Measurements from ENCODE around the gene WDR62.

WDR62 gene

GRCh38 chr19:36023432-36023831 is 31.3 kb upstream of the WDR62 start:
- H3K36me3 ChIP-seq (ENCODE audit: control insufficient read depth in 2 of 2, insufficient read depth in 2 of 2, low read length in 2 of 2) = peaks cover 30 to 41% of the 10 kb centered on the region in 2 donors
- no peak overlapping the region for H3K4me3 ChIP-seq (ENCODE audit: low read length in 2 of 2)
- H3K4me1 ChIP-seq (ENCODE audit: control insufficient read depth, insufficient read depth, low read length) = no peaks in the 10 kb centered on the region
- no peak overlapping the region for H3K27ac ChIP-seq (ENCODE audit: low read length)
- no peaks in the 10 kb centered on the region for H3K9me3 ChIP-seq (ENCODE audit: control insufficient read depth in 2 of 2, low read length in 2 of 2)
- no peak overlapping the region for H3K9ac ChIP-seq (ENCODE audit: low read length in 2 of 2)
- no peaks in the 10 kb centered on the region for H3K27me3 ChIP-seq (ENCODE audit: control insufficient read depth in 1 of 2, insufficient read depth in 2 of 2, low read length in 2 of 2)

GRCh38 chr19:36025541-36025940 is 29.2 kb upstream of the WDR62 start:
- Histone ChIP-seq H3K4me3 (ENCODE audit: low read length in 2 of 2) (no peak overlapping the region), H3K36me3 (ENCODE audit: control insufficient read depth in 2 of 2, insufficient read depth in 2 of 2, low read length in 2 of 2) (peaks cover 30 to 33% of the 10 kb centered on the region in 2 donors)

GRCh38 chr19:36026091-36026876 is 28.4 kb upstream of the WDR62 start:
- no peak overlapping the region for H3K27ac ChIP-seq (ENCODE audit: low read length)
- H3K36me3 ChIP-seq (ENCODE audit: control insufficient read depth in 2 of 2, insufficient read depth in 2 of 2, low read length in 2 of 2) = peaks cover 30 to 33% of the 10 kb centered on the region in 2 donors
- no peaks in the 10 kb centered on the region for H3K9me3 ChIP-seq (ENCODE audit: control insufficient read depth in 2 of 2, low read length in 2 of 2)
- H3K4me1 ChIP-seq (ENCODE audit: control insufficient read depth, insufficient read depth, low read length) = peaks cover 2% of the 10 kb centered on the region
- H3K27me3 ChIP-seq (ENCODE audit: control insufficient read depth in 1 of 2, insufficient read depth in 2 of 2, low read length in 2 of 2) = no peaks in the 10 kb centered on the region
- no peak overlapping the region for H3K9ac ChIP-seq (ENCODE audit: low read length in 2 of 2)
- H3K4me3 ChIP-seq (ENCODE audit: low read length in 2 of 2) = no peak overlapping the region

More at GRCh38 chr19:36025541-36025940, 29.2 kb upstream of the WDR62 start:
- no peak overlapping the region for H3K9ac ChIP-seq (ENCODE audit: low read length in 2 of 2)
- H3K9me3 ChIP-seq (ENCODE audit: control insufficient read depth in 2 of 2, low read length in 2 of 2) = no peaks in the 10 kb centered on the region
- no peak overlapping the region for H3K27ac ChIP-seq (ENCODE audit: low read length)
- H3K4me1 ChIP-seq (ENCODE audit: control insufficient read depth, insufficient read depth, low read length) = peaks cover 2% of the 10 kb centered on the region
- no peaks in the 10 kb centered on the region for H3K27me3 ChIP-seq (ENCODE audit: control insufficient read depth in 1 of 2, insufficient read depth in 2 of 2, low read length in 2 of 2)

- H3K4me1 ChIP-seq (ENCODE audit: control insufficient read depth, insufficient read depth, low read length) = peaks cover 9% of the 10 kb centered on the region
These were observed 27.0 kb upstream of the WDR62 start for GRCh38 chr19:36027696-36028095.

GRCh38 chr19:36028313-36029041 is 26.2 kb upstream of the WDR62 start:
- H3K9ac ChIP-seq (ENCODE audit: low read length in 2 of 2) = no peak overlapping the region
- H3K27ac ChIP-seq (ENCODE audit: low read length) = peak overlapping the region; percentile 11
- no peak overlapping the region for H3K4me3 ChIP-seq (ENCODE audit: low read length in 2 of 2)
- H3K36me3 ChIP-seq (ENCODE audit: control insufficient read depth in 2 of 2, insufficient read depth in 2 of 2, low read length in 2 of 2) = peaks cover 21 to 27% of the 10 kb centered on the region in 2 donors
- peaks cover 16% of the 10 kb centered on the region for H3K4me1 ChIP-seq (ENCODE audit: control insufficient read depth, insufficient read depth, low read length)
- no peaks in the 10 kb centered on the region for H3K9me3 ChIP-seq (ENCODE audit: control insufficient read depth in 2 of 2, low read length in 2 of 2)
- H3K27me3 ChIP-seq (ENCODE audit: control insufficient read depth in 1 of 2, insufficient read depth in 2 of 2, low read length in 2 of 2) = no peaks in the 10 kb centered on the region

More at GRCh38 chr19:36027696-36028095, 27.0 kb upstream of the WDR62 start:
- H3K27me3 ChIP-seq (ENCODE audit: control insufficient read depth in 1 of 2, insufficient read depth in 2 of 2, low read length in 2 of 2) = no peaks in the 10 kb centered on the region
- peaks cover 26 to 31% of the 10 kb centered on the region in 2 donors for H3K36me3 ChIP-seq (ENCODE audit: control insufficient read depth in 2 of 2, insufficient read depth in 2 of 2, low read length in 2 of 2)
- H3K9ac ChIP-seq (ENCODE audit: low read length in 2 of 2) = no peak overlapping the region
- no peak overlapping the region for H3K27ac ChIP-seq (ENCODE audit: low read length)
- H3K9me3 ChIP-seq (ENCODE audit: control insufficient read depth in 2 of 2, low read length in 2 of 2) = no peaks in the 10 kb centered on the region
- no peak overlapping the region for H3K4me3 ChIP-seq (ENCODE audit: low read length in 2 of 2)

DNA sequence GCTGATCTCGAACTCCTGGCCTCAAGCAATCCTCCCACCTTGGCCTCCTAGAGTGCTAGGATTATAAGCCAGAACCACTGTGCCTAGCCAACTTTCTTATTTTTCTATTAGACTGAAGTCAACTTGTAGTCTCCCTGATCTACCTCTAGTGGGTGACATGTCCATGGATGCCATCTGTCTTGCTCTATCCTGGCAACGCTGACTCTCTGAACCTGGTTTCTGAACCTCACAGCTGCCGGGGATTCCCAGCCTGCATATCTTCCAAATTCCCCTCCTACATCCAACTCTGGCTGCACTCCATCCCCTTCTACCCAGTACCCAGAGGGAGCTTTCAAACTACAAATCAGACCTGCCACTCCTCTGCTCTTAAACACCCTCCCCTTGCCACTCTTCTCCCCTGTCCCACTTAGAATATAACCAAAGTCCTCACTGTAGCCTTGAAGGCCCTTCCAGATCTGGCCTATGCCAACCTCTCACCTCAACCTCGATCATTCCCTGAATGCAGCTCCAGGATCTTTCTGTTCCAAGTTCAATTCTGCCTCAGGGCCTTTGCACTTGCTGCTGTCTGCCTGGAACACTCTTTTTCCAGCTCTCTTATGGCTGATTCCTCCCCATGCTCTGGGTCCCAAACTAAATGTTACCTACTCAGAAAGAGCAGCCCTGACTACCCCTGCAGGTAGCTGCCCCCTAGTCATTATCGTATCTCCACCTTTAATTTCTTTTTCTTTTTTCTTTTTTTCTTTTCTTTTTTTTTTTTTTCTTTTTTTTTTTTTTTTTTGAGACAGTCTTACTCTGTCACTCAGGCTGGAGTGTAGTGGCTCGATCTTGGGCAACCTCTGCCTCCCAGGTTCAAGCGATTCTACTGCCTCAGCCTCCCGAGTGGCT is 24.2 kb upstream of the WDR62 start:
- Histone ChIP-seq H3K9ac (ENCODE audit: low read length in 2 of 2) (no peak overlapping the region), H3K36me3 (ENCODE audit: control insufficient read depth in 2 of 2, insufficient read depth in 2 of 2, low read length in 2 of 2) (peaks cover 14 to 22% of the 10 kb centered on the region in 2 donors)

GRCh38 chr19:36031308-36031707 is 23.4 kb upstream of the WDR62 start:
- Histone ChIP-seq H3K4me1 (ENCODE audit: control insufficient read depth, insufficient read depth, low read length) (peaks cover 16% of the 10 kb centered on the region), H3K4me3 (ENCODE audit: low read length in 2 of 2) (no peak overlapping the region), H3K9me3 (ENCODE audit: control insufficient read depth in 2 of 2, low read length in 2 of 2) (no peaks in the 10 kb centered on the region), H3K27ac (ENCODE audit: low read length) (no peak overlapping the region), H3K9ac (ENCODE audit: low read length in 2 of 2) (no peak overlapping the region), H3K36me3 (ENCODE audit: control insufficient read depth in 2 of 2, insufficient read depth in 2 of 2, low read length in 2 of 2) (peaks cover 8 to 16% of the 10 kb centered on the region in 2 donors), H3K27me3 (ENCODE audit: control insufficient read depth in 1 of 2, insufficient read depth in 2 of 2, low read length in 2 of 2) (no peaks in the 10 kb centered on the region)

More for the DNA sequence above, 24.2 kb upstream of the WDR62 start:
- peaks cover 16% of the 10 kb centered on the region for H3K4me1 ChIP-seq (ENCODE audit: control insufficient read depth, insufficient read depth, low read length)
- H3K9me3 ChIP-seq (ENCODE audit: control insufficient read depth in 2 of 2, low read length in 2 of 2) = no peaks in the 10 kb centered on the region
- H3K4me3 ChIP-seq (ENCODE audit: low read length in 2 of 2) = no peak overlapping the region
- no peaks in the 10 kb centered on the region for H3K27me3 ChIP-seq (ENCODE audit: control insufficient read depth in 1 of 2, insufficient read depth in 2 of 2, low read length in 2 of 2)
- H3K27ac ChIP-seq (ENCODE audit: low read length) = no peak overlapping the region

- Histone ChIP-seq H3K27ac (ENCODE audit: low read length) (peak within 1 kb of the TSS; percentile 74), H3K4me1 (ENCODE audit: control insufficient read depth, insufficient read depth, low read length) (peaks cover 16% of the 10 kb centered on the region)
These were observed 22.2 kb upstream of the WDR62 start, which contains the start of gene CLIP3 for GRCh38 chr19:36032251-36033104. TSS of gene CLIP3 (minus strand) at chr19:36032873. CDS start at chr19:36032357, 516 bp downstream.

GRCh38 chr19:36040495-36040894 is 14.2 kb upstream of the WDR62 start:
- H3K9me3 ChIP-seq (ENCODE audit: control insufficient read depth in 2 of 2, low read length in 2 of 2) = no peaks in the 10 kb centered on the region
- peaks cover 19% of the 10 kb centered on the region for H3K4me1 ChIP-seq (ENCODE audit: control insufficient read depth, insufficient read depth, low read length)
- no peak overlapping the region for H3K4me3 ChIP-seq (ENCODE audit: low read length in 2 of 2)
- no peaks in the 10 kb centered on the region for H3K27me3 ChIP-seq (ENCODE audit: control insufficient read depth in 1 of 2, insufficient read depth in 2 of 2, low read length in 2 of 2)
- H3K36me3 ChIP-seq (ENCODE audit: control insufficient read depth in 2 of 2, insufficient read depth in 2 of 2, low read length in 2 of 2) = peaks cover 2 to 4% of the 10 kb centered on the region in 2 donors
- no peak overlapping the region for H3K27ac ChIP-seq (ENCODE audit: low read length)
- H3K9ac ChIP-seq (ENCODE audit: low read length in 2 of 2) = no peak overlapping the region

More at GRCh38 chr19:36032251-36033104, 22.2 kb upstream of the WDR62 start, which contains the start of gene CLIP3:
- peaks cover 4 to 10% of the 10 kb centered on the region in 2 donors for H3K36me3 ChIP-seq (ENCODE audit: control insufficient read depth in 2 of 2, insufficient read depth in 2 of 2, low read length in 2 of 2)
- peak within 1 kb of the TSS; percentile 79 for H3K4me3 ChIP-seq (ENCODE audit: low read length in 2 of 2)
- H3K9me3 ChIP-seq (ENCODE audit: control insufficient read depth in 2 of 2, low read length in 2 of 2) = no peaks in the 10 kb centered on the region
- H3K27me3 ChIP-seq (ENCODE audit: control insufficient read depth in 1 of 2, insufficient read depth in 2 of 2, low read length in 2 of 2) = no peaks in the 10 kb centered on the region
- peak within 1 kb of the TSS; percentile 66 to 72 for H3K9ac ChIP-seq (ENCODE audit: low read length in 2 of 2)
